ENCODE data around the gene ANKRD23.
"Not testable (repeated sequence)": the region's sequence is repeated elsewhere in the genome, so short reads cannot be mapped to it uniquely, and the experiment has no call there.

ANKRD23 gene

DNA sequence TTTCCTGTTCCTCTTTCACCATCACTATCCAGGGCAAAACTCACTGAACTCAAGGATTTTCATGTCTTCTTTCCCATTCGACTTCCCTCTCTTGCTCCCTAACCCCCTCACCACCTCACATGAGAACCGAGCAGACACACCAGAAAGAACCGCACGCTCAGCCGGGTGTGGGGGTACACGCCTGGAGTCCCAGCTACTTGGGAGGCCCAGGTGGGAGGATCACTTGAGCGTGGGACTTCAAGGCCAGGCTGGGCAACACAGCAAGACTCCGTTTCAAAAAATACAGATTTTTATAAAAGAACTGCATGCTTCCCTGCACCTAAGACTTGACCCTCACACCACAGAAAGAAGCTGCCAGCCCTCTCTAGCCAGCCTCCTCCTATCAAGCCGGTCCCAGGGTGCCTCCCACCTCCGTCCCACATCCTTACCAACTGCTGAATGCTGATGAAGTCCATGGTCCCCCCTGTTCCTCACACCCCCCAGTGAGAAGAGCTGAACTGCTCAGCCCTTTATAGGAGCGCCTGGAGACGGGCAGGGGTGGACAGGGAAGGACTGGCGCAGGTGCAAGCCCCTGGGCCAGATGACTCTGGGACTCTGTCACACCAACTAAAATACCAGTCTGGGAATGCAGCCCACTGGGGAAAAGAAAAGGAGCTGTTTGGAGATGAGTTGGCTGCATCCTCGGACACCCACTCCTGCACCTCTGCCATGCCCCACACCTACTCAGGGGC is at the start of gene ANKRD23:
ANKRD23 (minus strand) TSS at position 484 of the 731 bp plus-strand sequence; CDS start at position 455, 29 bp downstream.
- no peak for DNase-seq

DNA sequence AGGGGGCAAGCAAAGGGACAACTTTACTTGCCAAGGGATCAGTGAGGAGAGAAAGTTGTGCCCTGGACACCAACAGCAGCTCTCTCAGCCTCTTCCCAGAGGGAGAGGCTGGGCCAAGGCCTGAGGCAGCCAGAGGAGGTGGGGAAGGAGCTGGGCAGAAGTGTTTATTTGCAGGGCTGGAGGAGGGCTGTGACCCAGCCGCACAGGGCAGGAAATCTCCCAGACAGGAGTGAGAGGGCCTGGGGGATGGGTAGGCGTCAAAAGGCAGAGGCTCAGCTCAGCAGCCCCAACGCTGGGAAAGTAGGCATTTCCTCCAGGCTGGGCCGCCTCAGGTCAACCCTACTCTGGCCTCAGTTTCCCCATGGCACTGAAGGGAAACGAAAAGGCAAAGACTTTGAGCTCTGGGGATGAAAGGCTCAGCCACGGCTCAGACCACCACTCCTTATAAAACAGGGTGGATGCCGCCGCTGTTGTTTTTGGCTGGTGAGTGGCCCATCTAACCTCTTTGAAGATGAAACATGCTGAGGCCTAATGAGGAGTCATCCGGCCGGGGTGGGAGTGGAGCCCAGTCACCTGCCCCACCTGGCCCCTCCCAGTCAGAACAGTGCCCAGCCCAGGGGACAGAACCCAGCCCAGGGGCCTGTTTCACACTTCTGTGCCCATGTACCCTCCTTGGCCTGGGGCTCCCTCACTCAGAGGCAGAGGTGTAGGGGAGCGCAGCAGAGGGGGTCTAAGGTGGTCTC is 47.9 kb upstream of the ANKRD23 start:
- DNase-seq, result no peak

DNA sequence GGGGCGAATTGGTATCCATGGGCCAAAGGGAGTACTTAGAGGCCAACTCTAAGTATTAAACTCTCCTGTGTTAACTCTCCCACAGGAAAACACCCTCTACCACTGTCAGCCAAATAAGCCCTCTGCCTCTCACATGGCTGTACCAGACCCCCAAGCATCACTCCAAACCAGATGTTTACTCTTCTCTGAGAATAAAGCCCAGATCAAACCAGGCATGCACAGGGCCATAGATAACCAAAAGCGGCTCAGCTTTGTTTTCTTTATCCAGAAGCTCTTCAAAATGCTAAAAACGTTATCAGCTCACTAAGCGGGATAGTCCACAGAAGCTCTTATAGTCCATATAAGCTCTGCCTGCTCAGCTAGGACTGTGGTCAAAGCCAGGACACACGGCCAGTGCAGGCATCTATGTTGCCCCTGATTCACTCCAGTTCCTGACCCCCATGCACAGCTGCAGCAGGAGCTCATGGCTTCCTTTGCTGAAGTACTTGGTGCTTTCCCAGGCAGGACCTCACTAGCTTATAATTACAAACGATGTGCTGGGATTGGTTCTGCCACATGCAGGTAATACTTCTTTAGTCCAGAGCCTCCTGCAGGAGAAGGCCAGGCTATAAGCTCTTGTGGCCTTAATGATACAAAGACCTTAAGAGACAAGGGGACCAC is 47.0 kb upstream of the ANKRD23 start:
- DNase-seq, result no peak

DNA sequence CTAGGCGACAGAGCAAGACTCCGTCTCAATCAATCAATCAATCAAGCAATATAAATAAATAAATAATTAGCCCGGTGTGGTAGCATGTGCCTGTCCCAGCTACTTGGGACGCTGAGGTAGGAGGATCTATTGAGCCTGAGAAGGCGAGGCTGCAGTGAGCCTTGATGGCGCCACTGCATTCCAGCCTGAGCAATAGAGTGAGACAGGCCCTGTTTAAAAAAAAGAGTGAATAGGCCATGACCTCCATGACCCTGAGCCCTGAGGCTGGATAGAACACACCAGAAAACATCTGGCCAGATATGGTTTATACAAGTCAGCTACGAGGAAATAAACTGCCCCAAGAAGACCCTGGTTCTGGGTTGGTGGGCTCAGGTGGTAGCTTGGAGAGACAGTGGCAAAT is 46.4 kb upstream of the ANKRD23 start:
- no peak for DNase-seq

DNA sequence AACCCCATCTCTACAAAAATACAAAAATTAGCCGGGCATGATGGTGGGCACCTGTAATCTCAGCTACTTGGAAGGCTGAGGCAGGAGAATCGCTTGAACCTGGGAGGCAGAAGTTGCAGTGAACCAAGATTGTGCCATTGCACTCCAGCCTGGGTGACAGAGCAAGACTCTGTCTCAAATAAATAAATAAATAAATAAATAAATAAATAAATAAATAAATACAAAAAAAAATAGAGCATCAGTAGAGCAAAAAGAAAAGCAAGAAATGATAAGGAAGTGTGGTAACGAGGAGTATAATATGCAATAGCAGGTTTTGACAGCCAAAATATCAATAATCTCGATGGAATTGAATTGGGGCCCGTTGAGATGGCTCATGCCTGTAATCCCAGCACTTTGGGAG is 45.7 kb upstream of the ANKRD23 start:
- not testable (repeated sequence) for DNase-seq

DNA sequence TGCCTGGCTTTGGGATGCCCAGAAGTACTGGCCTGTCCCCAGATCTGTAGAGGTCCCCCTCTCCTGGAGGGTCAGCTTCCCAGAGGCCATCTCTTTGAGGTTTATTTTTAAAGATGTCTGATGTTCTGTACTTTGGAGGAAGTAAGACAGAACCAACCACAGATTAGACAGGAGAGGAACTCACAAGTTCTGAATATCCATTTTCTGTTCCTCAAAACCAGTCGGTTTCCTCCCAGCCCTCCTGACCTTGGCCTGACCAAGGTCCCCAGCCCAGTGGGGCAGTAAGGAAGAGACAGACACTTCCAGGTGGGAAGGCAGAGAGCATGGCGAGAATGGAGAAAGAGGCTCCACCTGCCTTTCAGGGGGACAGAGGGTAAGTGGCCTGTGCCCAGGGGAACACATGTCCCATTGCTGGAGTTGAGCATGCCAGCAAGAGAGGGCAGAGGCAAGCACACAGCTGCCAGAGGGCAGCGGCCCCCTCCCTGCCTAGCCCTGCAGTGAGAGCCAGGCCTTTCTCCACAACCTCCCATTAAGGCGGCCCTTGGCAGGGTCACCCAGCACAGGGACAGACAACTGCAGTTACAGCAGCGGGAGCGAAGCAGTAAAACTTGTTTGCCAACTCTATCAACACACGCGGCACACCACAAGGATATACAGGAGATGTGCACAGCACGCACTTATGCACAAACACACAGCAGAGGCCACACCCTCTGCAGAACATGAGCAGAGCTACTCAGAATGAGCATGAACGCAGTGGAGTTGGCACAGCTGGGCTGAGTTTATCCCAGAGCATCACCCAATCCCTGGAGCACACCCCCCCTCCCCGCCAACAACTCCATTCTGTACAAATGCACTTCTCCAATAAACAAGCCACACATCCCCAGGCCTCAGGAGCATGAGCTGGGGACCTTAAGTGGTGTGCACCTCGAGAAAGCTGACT is 44.5 kb upstream of the ANKRD23 start:
- no peak for DNase-seq

DNA sequence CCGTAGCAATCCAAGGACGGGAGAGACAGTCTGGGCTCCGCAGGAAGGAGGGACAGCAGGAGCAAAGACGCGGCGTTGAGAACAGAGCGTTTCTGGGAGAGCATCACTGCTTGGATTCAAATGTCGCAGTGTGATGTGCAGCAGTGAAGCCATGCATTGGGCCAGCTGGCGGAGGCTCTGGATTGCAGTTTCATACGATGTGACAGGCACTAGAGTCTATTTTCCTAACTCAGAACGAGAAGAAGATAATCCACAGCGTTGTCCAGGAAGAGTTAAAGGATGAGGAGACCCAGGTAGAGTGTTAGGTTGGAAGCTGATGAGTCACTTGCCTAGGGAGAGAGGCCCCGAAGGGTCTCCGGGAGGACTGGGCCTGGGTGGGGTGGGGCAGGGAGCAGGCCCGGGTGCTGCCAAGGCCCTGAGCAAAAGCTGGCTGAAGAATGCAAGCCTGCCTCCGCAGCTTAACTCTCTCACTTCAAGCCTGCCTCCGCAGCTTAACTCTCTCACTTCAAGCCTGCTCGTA is 43.7 kb upstream of the ANKRD23 start:
- no peak for DNase-seq

DNA sequence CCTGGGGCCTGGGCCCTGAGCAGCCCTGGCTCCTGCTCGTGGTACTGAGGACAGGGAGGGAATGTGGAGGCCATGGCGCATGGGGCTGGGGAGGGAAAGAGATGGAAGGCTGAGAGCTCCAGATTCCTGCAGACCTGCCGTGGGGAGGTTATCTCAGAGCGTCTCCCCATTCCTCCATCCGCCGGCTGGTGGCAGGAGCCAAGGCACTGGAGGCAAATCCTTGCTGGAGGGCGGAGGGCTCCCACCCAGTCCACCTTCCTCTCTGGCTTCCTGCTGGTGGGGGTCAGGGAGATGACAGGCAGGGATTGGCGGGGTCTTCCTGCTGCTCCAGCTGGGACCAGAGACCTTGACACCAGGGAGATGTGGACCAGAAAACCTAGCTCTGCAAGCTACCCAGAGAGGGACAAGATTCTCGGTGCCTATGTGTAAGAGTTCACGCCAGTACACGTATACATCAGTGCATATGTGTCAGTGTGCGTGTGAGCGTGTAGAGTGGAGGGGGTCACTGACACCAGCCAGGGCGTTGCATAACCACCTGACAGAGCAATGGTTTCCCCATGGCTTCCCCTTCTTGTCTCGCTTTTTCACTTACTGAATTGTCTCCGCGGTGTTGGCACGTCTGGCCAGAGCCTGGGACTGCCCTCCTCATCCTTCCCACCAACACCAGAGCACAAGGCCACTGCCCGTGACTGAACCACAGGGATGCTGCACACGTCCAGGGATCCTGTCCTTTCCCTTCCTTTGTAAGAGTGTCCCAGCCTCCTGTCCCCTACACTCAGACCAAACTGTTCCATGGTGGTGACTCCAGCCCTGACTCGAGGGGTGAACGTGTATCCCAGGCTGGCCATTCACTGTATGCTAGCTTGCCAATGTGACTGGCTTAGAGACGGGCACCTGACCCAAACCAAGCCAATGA is 41.9 kb upstream of the ANKRD23 start:
- DNase-seq, result no peak

DNA sequence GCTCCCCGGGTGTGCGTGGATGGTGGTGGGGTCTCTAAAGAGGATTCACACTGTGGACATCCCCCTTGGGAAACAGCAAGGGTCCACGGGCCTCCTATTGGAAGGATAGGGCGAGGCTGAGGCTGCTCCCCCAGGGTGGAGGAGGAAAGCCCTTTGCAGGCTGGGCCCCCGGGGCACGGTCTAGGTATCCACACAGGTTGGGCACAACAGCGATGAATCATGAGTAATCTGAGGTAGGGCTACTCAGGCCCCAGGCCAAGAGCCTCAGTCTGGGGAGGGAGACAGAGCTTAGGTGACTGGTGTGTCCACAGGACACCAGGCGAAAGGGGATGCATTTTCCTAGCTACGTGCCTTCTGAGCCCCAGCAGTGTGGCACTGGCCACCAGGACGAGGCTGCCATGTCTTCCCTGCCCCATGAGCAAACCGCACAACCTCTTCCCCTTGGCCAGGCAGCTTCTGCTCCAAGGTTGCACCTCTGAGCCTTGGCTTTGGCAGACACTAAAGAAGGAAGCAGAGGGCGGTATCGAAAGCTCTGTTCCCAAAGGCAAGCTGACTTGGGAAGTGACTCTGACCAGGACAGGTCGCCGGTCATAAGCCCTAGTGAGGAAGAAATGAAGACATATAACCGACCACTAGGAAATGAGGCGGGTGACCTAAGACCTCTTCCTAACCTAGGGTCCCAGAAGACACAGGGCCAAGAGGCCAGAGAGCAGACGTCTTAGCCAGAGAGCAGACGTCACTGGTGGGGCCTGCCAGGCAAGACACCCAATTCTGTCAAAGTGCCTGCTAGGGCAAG is 40.7 kb upstream of the ANKRD23 start:
- DNase-seq, result no peak

DNA sequence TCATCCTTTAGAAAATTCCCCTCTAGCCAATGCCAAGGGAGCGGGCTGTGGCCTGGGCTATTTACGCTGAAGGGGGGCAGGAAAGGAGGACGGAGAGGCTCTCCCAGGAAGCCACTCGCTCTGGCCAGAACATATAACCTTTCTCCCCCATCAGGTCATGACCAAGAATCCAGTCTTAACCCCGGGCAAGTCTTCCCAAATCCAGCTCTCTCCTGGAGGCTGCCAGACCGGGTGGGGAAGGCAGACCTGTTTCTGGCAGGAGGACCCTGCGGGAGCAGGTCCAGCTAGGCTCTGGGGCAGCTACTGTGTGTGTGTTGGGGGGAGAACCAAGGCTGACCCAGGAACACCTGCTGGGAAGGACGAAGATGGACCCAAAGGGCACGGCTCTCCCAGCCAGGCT is 39.5 kb upstream of the ANKRD23 start:
- DNase-seq, result no peak

DNA sequence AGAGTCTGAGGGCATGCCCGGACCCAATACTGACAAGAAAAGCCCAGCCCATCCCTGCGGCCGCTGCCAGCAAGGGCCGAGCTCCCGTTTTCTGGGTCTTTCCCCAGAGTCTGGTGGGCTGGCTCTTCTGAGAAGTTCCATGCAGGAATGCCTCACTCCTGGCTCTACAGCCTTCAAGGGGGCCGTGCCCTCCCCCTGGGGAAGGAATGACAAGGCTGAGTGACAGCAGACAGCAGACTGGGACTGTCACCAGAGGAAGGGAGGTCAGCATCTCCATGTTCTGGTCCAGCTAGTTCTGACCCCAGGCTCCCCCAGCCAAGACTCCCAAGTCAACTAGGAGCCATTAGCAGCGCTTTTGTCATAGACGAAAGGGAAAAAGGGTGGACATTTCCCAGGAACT is 39.1 kb upstream of the ANKRD23 start:
- DNase-seq, result no peak

DNA sequence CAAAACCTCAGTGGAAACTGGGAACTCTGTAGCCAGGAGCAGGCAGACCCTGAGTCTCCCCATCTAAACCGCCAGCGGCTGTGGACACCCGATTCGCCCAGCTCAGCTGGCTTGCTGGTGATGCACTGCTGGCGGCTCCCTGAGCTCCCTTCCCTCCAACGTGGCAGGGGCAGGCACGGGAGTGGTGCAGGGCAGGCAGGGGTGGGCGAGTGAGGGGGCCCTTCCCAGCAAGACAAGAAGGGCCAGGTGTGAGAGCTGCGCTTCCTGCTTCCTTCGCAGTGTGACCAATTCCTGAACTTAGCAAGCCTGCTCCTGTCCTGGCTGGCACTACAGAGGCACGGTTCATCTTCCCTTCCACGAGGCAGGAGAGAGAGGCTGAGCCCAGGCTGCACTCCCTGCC is 38.4 kb upstream of the ANKRD23 start:
- DNase-seq, result no peak

DNA sequence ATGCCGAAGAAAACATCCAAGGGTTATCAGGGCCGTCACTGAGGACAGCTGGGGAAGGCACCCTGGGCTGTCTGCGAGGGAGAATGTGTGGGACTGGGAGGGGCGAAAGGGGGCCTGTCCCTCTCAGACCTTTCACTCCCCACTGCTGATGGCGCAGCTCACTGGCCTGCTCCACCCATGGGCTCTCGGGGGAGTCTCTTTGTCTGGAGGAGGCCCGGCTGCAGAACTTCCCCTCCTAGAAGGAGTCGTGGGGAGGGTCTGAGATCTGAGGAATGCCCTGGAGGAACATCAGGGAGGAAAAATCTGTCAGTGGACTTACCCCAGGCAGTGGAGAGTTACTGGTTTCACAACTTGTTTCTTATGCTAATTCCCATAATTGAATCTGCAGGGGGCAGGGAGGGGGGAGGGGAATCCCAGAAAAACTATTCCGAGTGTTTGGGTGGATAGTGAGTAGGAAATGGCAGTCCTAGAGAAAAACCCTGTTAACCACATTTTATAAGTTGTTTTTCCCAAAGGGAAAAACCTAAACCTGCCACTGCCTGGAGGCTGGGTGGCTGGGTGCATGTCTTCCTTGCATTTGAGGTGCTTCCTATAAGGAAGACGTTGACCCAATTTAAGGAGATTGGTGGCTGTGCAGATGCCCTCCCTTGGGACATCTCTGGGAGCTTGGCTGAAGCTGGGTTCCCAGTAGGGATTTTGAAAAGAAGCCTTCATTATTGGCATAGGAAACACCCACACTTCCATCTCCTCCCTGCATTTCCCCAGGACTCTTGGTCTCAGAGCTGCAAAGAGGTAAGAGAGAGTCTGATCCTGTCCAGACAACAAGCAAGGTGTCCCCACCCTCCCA is 37.8 kb upstream of the ANKRD23 start:
- no peak for DNase-seq

DNA sequence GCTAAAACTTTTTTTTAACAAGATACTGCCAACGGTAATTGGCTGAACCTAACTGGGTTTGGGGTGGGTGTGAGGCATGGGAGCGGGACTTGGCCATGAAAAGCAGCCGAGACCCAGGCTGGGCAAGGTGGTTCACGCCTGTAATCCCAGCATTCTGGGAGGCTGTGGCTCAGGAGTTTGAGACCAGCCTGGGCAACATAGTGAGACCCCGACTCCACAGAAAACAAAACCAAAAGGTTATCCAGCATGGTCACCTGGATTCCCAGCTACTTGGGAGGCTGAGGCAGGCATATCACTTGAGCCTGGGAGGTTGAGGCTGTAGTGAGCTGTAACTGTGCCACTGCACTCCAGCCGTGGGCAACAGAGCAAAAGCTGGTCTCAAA is 37.1 kb upstream of the ANKRD23 start:
- no peak for DNase-seq

DNA sequence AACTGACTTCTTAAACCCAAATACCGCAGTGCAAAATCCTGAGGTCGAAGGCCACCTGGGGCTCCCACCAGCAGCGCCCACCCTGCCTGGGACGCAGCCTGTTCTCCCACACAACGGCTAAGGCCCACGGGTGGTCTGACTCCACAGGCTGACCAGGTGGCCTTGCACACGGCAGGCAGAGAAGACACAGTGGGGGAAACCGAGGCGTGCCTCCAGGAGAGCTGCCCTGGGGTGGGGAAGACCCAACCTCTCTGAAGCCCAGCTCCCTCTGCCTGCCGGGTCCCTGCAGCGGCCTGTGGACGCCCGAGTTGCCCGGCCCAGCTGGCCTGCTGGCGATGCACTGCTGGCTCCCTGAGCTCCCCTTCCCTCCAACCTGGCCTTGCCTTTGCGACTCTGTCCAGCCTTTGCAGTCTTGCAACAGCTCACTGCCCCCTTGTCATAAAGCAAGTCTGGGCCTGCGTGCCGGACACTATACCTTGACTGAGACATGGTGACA is 35.8 kb upstream of the ANKRD23 start:
- DNase-seq, result no peak

DNA sequence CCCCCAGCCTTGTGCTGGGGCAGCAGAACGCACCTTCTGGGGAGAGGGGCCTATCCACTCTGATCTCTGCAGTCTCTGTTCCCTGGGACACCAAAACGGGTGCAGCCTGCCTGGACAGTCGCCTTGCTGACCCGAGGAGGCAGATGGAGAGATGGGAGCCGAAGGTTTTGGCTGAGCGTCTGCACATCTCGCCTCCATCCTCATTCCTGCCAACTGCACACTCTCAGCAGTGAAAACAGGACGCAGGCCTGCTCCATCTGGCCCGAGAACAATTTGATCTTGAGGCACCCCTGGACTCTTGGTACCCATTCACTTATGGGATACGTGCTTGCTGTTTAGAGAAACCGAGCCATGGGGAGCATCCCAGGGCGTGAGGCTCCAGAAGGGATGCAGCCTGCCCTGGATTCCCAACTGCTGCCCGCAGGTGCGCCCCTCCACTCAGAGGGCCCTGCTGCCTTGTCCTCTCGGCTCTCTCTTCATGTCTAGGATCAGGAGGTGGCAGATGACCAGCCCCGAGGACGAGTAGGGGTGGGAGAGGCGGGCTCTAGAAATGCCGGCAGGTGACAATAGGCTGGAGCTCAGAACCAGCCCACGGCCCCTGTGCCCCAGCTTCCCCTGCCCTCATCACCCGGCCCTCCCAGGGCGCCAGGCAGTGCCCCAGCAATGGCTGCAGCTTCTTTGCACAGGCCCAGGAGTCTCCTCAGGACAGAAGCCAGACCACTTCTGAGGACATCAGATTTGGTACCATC is 35.1 kb upstream of the ANKRD23 start:
- no peak for DNase-seq

DNA sequence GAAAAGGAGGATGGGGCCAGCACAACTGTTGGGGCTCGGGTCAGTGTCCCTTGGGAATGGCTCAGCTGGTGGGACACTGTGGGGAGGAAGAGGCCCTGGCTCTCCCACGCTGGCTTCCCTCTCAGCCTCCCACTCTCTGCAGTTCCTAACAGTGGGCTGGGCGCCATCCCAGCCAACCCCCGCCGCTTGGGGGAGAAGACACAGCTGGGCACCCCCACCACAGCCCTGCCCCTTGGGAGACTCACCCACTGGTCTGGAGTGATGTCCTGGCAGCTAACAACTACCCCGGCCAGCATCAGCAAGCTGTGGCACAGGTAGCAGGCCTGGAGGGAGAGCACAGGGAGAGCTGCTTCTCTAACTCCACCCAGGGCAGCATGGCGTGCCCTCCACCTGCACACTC is 34.4 kb upstream of the ANKRD23 start:
- no peak for DNase-seq

DNA sequence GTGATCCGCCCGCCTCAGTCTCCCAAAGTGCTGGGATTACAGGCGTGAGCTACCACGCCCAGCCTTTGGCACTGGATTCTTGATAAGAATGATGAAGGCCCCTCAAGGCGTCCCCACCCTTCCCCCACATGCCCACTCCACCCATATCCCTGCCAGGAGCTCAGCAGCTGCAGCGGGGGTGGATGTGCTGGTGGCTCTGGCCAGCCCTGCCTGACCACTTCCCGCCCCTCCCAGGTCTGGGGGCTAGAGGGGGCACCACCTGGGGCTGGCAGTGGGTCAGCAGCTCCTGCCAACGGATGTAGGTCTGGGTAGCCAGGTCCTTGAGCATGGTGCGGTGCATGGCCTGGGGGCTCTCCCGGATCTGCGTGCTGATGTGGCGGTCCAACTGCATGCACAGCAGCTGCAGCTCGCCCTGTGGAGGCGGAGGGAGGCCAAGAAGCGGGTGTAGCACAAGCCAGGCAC is 33.8 kb upstream of the ANKRD23 start:
- DNase-seq, result no peak

DNA sequence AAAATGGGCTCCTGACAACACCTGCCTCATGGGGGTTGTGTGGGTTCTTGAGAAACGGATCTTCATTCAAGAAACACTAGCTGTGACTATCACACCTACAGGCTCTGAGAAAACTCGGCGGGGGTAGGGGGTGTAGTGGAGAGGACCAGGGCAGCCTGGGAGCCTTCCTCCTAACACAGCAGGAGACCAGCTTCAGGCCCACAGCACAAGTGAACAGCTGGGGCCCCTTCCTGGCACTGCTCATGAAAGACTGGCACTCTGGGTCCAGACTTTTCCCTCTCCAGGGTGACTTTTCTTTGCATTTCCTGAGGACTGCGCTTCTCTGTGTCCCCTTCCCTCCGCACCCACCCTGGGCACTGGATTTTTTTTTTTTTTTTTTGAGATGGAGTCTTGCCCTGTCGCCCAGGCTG is 33.2 kb upstream of the ANKRD23 start:
- no peak for DNase-seq

Measured in NCI-H2171 treated with DMSO at 0.1 percent for 48 hours (cell line).